HG02938 (cell line): ENCODE data around the gene SACM1L.

Experiments
- ATAC-seq: cut with Tn5 transposase; IDR thresholded peaks from one replicate; pipeline ENCODE4 v1.9.1; 2021; ENCODE audit warnings: mild to moderate bottlenecking, moderate library complexity; ENCODE audit not compliant: unreplicated experiment

SACM1L gene

DNA sequence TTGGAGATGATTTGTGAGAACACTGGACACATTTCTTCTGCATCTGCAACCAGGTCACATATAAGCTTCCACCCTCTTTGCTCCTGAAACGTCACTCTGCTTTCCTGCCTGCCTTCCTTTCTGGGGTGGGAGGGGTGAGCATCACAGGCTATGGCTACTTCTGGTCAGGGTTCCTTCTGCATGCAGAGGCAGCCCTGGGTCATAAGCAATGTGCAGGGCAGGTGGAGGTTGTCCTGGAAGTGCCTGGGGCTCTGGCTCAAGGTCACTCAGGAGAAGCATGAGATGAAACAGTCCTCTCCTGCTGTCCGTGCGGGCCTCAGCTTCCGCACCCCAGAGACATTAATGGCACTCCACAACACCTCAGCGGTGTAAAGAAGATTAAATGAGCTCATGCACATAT lies 92.1 kb downstream of the SACM1L start:
- ATAC-seq, result no peak

DNA sequence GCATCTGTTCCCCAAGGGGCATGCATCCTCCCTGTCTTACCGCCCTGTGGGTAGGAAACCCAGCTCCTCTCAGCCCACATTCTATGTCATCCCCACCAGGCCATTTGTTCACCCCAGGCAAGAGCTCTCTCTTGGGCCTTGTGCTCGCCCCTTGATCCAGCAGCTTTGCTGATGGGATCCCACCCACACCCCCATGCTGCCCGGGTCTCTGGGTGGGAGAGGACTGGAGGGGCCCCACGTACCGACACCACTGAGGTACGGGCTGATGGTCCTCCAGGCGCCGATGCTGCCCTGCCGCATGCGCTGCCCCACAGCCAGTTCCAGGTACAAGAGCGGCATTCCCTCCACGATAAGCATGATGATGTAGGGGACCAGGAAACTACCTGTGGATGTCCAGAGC lies 92.6 kb downstream of the SACM1L start:
- no peak for ATAC-seq

DNA sequence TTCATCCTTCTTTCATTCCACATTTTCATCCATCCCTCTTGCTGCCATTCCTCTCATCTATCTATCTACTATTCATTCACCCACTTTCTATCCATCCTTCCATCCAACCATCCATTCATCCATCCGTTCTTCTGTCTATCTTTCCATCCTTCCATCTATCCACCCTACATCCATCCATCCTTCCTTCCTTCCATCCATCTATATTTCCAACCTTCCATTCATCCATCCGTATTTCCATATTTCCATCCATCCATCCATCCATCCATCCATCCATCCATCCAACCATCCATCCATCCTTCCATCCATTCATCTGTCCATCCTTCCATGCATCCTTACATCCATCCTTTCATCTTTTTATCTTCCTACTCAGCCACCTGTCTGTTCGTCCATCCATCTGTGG lies 93.2 kb downstream of the SACM1L start:
- no peak for ATAC-seq

DNA sequence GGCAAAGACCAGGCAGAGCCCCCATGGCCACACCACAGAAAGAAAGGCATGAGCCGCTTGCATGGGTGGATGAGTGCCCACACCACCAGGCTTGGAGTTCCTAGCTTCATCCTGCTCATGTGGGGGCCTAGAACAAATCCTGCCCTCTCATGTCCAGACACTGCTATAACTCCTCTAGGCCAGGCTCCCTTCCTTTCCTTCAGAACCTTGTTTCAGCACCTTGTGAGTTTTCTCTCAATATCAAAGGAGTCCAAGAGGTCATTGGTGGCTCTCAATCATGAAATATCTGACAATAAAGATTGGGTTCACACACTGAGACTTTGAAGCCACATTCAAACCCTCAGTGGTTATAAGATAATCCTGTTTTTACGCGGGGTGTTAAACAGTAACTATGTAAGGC lies 94.5 kb downstream of the SACM1L start:
- ATAC-seq, result no peak

DNA sequence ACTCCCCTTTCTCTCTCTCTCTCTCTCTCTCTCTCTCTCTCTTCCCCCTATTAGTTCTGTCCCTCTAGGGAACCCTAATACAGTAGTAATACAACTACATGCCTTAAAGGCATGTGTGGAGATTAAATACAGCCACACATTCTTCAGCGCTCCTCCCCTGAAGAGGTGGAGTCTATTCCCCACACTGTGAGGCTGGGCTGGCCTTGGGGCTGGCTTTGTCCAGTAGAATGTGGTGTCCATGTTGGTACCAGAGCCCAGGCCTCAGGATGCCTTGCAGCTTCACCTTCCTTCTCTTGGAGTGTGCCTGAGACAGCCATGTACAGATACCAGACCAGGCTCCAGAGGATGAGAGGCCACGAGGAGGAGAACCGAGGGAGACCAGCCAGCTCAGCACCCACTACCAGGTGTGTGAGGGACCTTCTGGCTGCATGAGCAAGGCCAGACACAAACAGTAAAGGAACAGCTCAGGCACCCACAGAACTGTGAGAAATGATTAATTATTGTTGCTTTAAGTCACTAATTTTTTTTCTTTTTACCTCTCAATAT lies 96.5 kb downstream of the SACM1L start:
- ATAC-seq, result no peak

DNA sequence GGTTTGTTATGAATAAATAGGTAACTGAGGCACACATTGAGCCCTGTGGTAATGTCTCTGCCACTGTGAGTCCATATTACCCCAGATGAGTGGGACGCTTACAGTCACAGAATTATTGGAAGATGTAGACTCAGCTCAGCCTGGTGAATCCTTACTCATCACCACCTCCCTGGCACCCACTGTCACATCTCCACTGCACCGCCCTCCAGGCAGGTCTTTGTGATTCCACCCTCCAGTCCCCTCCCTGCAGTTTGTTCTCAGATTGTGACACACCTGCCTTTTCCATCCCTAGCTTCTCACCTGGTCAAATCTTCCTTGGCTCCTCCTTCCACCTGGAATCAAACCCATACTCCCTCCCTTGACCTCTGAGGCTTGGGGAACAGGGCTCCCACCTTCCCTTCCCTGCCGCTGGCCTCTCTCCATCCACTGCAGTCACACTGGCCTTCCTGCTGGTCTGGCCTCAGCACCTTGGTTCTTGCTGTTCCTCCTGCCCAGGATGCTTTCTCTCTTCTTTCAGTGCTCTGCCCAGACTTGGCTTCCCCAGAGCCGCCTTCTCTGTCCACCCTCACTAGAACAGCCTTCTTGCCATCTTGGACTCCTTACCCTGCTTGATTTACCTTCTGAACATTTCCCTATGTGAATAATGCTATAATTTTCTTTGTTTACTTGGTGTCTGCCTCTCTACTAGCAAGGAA lies 97.8 kb downstream of the SACM1L start:
- ATAC-seq, result no peak

DNA sequence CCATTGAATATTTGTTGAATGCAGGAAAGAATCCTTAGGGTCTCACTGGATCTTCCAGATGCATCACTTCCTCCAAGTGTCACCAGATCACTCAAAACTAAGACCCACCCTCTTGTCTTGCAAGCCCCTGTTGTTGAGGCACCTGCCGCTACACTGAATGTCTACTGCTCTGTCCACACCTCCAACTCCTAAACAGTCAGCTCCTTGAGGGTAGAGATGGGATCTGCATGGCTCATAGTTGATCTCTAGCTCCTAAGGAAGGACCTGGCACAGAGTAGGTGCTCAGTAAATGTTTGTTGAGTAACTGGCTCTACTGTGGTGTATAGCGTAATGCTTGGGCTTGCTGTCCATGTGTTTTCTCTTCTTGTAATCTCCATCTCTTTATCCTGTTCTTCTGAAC lies 98.4 kb downstream of the SACM1L start:
- no peak for ATAC-seq

DNA sequence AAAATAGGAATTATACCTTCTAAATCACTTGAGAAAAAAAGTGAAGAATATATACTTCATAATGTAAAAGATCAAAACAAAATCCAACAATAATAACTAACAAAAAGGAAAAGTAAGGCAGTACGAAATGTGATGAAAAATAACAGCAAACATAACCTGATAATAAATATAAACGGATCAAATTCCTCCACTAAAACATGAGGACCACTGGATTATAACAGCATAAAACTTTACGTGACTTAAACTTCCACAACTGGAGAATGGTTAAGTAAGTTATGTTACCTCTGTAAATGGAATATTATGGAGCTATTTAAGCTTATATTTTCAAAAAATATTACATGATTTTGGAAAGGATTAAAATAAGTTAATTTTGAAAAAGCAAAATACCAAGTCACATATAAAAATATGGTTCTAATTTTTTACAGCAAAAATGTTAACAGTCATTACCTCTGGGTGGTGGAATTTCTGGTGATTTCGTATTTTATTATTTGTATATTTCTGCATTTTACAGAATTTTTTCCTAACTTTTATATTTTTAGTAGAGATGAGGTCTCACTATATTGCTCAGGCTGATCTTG lies 100.1 kb downstream of the SACM1L start:
- no peak for ATAC-seq

DNA sequence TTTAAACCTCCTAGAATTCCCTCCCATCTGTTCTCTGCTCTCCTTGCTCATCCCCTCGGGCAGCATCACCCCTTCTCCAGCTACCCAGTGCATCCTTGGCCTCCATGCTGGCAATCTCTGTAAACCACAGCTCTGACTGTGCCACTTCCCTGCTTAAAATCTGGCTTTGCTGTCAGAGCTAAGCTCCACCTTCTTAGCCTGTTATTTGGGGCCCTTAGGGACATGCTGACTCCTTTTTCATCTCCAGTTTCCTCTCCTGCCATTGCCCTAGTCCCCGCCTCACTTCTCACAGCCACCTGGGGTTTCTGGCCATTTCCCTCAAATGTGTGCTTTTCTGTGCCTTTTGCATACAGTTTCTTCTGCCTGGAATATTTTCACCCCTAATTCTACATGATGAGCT lies 101.4 kb downstream of the SACM1L start:
- ATAC-seq, result no peak

DNA sequence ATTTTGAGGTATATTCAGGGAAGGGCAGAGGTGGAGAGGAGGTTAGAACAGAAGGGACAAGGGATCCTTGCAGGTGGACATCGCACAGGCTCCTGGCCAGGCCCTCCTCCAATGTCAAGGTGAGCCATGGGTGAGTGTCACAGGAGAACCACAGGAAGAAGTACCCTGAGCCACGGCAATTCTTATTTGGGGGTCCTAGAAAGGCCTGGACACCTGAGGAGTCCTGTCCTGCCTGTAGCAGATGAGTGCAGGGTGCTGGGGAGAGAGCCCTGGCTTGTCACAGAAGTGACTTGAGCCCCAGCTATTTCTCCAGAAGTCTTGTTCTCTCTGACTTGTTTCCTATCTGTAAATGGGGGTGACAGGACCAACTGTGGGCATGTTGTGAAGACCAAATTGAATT lies 102.8 kb downstream of the SACM1L start:
- ATAC-seq, result no peak

DNA sequence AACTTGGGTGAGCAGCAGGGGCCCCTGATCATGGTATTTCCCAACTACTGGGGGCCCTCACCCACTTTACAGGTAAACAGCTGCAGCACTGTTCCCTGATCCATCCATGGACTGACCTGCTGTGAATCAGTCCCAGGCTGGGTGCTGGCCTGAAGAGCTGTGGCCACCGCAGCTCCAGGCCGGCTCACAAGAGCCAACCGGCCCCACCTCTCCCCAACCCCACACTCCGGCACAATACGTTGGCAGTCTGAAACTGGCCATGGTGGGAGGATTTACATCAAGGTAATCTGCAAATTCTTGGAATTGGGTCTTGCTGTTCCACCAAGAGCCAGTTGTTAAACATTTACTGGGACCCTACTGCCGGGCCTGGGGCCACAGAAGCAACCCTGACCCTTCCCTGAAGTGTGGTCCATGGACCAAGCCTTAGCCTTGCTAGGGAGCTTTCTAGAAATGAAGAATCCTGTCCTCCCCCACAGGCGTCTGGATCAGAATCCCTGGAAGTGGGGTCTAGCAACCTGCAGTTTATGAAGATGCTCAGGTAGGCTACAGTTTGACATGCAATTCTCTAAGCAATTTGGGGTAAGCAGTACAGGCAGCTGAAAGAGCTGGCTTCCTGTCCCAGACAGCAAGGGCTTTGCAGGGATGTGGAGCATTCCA lies 103.4 kb downstream of the SACM1L start:
- ATAC-seq, result no peak

DNA sequence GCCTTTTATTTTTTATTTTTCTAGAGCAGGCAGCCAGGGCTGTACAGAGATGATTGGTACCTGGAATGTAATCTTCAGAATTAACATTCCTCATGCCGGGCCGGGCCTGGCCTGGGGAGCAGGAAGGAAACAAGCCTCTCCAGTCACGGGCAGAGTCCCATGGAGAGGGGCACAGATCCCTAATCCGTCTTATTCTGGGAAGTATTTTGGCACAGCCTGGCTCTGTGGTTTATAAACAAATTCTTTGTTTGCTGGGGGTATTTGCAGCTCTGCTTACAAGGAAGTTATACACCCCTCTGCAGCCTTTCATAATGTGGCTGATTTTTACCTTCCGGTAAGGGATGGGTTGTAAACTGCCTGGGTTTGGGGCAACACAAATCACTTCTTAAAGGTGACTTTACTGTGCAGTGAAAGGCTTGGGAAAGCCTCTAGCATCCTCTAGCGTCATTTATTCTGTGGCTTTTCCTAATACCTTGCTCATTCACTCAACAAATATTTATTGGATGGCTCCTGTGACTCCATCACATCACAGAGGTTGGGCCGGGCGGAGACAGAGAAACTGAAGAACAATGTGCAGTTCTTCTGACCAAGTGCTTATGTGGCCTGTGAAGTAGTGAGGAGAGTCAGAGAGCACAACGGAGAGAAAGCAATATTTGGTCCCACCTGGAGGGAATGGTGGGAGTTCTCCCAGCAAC lies 104.4 kb downstream of the SACM1L start:
- no peak for ATAC-seq

DNA sequence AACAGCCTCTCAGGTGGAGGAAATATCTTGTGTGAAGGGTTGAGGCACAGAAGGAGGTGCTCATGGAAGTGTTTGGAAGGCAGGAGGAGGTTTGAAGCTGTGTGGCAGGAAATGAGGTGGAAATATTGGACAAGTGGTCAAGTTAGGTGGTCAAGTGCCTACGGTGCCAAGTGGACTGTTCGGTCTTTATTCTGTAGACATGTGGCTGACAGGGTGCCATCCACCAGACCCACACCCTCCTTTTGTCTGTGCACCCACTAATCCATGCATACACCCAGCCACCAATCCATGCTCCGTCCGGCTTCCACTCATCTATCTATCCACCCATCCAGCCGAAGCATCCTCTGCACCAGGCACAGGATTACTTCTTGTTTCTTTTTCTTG lies 105.0 kb downstream of the SACM1L start:
- no peak for ATAC-seq

DNA sequence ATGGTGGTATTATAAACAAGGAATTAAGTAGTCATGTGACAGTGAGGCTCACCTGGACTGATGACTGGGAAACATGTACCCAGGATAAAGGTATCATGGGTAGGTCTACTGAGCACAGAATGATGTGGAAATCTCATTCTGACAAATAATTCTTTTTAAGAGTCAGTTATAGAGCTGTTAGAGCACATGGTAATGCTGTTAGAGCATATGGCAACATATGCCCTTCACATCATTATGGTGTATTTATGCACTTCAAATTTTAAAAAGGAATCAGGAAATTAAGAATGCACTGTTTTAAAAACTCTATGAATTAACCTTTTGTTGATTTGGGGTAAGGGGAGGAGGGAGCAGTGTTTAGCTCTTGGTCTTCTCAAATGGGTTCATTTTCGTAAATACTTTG lies 105.5 kb downstream of the SACM1L start:
- ATAC-seq, result no peak
